Keratinocyte (primary cell): ENCODE results near the gene ATG10.

Experiments used
- CTCF ChIP-seq, 3 experiments: IDR thresholded peaks in 1 of 3; conservative IDR thresholded peaks in 1 of 3; optimal IDR thresholded peaks in 1 of 3; 2 replicates in 2 of 3; 3 replicates in 1 of 3; pipeline versions ENCODE3 to v1.5.1; 2011; ENCODE audit warnings: low read length in 3 of 3, mild to moderate bottlenecking in 3 of 3, moderate library complexity in 2 of 3, control low read depth in 1 of 3, inconsistent platforms in 1 of 3; ENCODE audit not compliant: insufficient read depth in 2 of 3; ENCODE audit errors: extremely low read depth in 1 of 3
- EZH2 ChIP-seq: IDR thresholded peaks from one replicate; pipeline ENCODE4 v1.6.1; 2012; ENCODE audit warnings: inconsistent platforms, mild to moderate bottlenecking, low read length, moderate library complexity

- no peak for TF ChIP-seq CTCF (optimal IDR thresholded peaks at IDR 0.05 in 1 of 3, IDR thresholded peaks at IDR 0.05 in 1 of 3, conservative IDR thresholded peaks at IDR 0.05 in 1 of 3; ENCODE audit: extremely low read depth in 1 of 3, insufficient read depth in 2 of 3, low read length in 3 of 3)
- TF ChIP-seq EZH2: no peak
Measured at GRCh38 chr5:82151662-82152061, 179.8 kb downstream of the ATG10 start.
